PC-9 (cell line): ENCODE results near the gene ZNF428. TPM values are rescaled to one million over a fixed set of nuclear protein-coding genes. Genes with fewer than 3 reads are reported as not detected.

Experiments used
- BruUV-seq: library from RNA; stranded (reverse); fragments of 400-500 nt; replicated peaks from 2 replicates; lab custom pipeline; 2021; lab: Mats Ljungman, UMichigan
- CTCF ChIA-PET: fragments of 300-600 bp; sonication (Branson Sonifier 250); formaldehyde crosslinking; loops from one replicate; lab custom pipeline; 2022; ENCODE audit warnings: antibody characterized with exemption; lab: Charles Lee
- POLR2A ChIA-PET: fragments of 300-600 bp; sonication (Branson Sonifier 250); formaldehyde crosslinking; loops from one replicate; lab custom pipeline; 2022; ENCODE audit warnings: antibody characterized with exemption; ENCODE audit not compliant: unreplicated experiment; lab: Charles Lee
- DNase-seq, 2 experiments: peaks; one replicate each; pipeline versions ENCODE4 v3.0.0 to v3.0.0-alpha.2; 2015 to 2022; ENCODE audit warnings: mixed read lengths in 1 of 2
- H2AFZ ChIP-seq: fragments of 200-600 bp; sonication (generic); 2 replicates; pipeline ENCODE4 v1.8.1; 2017; ENCODE audit warnings: antibody characterized with exemption
- H3F3A ChIP-seq: fragments of 200-600 bp; sonication (generic); 2 replicates; pipeline ENCODE4 v1.8.1; 2017; ENCODE audit warnings: antibody characterized with exemption, mild to moderate bottlenecking, low read depth; ENCODE audit not compliant: insufficient read depth
- H3K27ac ChIP-seq: fragments of 200-600 bp; sonication (generic); 2 replicates; pipeline ENCODE4 v1.6.1; 2016; ENCODE audit warnings: mixed run types
- H3K27me3 ChIP-seq: fragments of 200-600 bp; sonication (generic); 2 replicates; pipeline ENCODE4 v1.6.1; 2016; ENCODE audit warnings: low read depth, mixed run types; ENCODE audit not compliant: insufficient read depth
- H3K36me3 ChIP-seq: fragments of 200-600 bp; sonication (generic); 2 replicates; pipeline ENCODE4 v1.6.1; 2016; ENCODE audit warnings: low read depth, mixed run types
- H3K4me1 ChIP-seq: fragments of 200-600 bp; sonication (generic); replicated peaks from 2 replicates; pipeline ENCODE4 v1.6.1; 2016; ENCODE audit warnings: mixed run types; ENCODE audit not compliant: insufficient read depth
- H3K4me2 ChIP-seq: fragments of 200-600 bp; sonication (generic); 2 replicates; pipeline ENCODE4 v1.6.1; 2017; ENCODE audit warnings: mixed run types
- H3K4me3 ChIP-seq: fragments of 200-600 bp; sonication (generic); 2 replicates; pipeline ENCODE4 v1.6.1; 2016; ENCODE audit warnings: mixed run types
- H3K79me2 ChIP-seq: fragments of 200-600 bp; sonication (generic); 2 replicates; pipeline ENCODE4 v1.6.1; 2017; ENCODE audit warnings: low read depth, mixed run types
- H3K9me2 ChIP-seq: fragments of 200-600 bp; sonication (generic); 2 replicates; pipeline ENCODE4 v1.8.1; 2017; ENCODE audit warnings: mild to moderate bottlenecking; ENCODE audit not compliant: insufficient read depth
- H3K9me3 ChIP-seq: fragments of 200-600 bp; sonication (generic); 2 replicates; pipeline ENCODE4 v1.8.1; 2016; ENCODE audit warnings: low read depth; ENCODE audit not compliant: insufficient read depth
- H4K20me1 ChIP-seq: fragments of 200-600 bp; sonication (generic); 2 replicates; pipeline ENCODE4 v1.8.1; 2017; ENCODE audit not compliant: insufficient read depth
- CTCF ChIP-seq: fragments of 200-600 bp; sonication (generic); conservative IDR thresholded peaks from 2 replicates; pipeline ENCODE4 v1.6.1; 2017; ENCODE audit warnings: mixed run types, antibody characterized with exemption, mild to moderate bottlenecking, moderate library complexity
- EZH2 ChIP-seq: fragments of 200-600 bp; sonication (generic); IDR thresholded peaks from 2 replicates; pipeline ENCODE4 v1.8.0; 2017; ENCODE audit warnings: antibody characterized with exemption, low read depth
- intact Hi-C: fragments of 100-400 bp; cut with micrococcal nuclease; formaldehyde crosslinking; loops from one replicate; pipeline ENCODE4 v1.10.0; 2022; ENCODE audit not compliant: unreplicated experiment
- total RNA-seq: library from RNA; stranded (reverse); gene quantifications from 2 replicates; pipeline ENCODE4 v1.2.3, GENCODE V29; 2021

The ZNF428 gene
- total RNA-seq, 1 experiment from 2014 or later = 46.6 TPM

GRCh38 chr19:43574424-43575155, 44.8 kb downstream of the ZNF428 start:
- Histone ChIP-seq H4K20me1 (no peaks in the 10 kb centered on the region), H3K36me3 (no peaks in the 10 kb centered on the region; the same call in 1 of the 2 replicates), H3K4me2 (peak overlapping the region; percentile 90), H3K27me3 (no peaks in the 10 kb centered on the region), H3K9me2 (no peaks in the 10 kb centered on the region), H3K4me1 (peaks cover 10% of the 10 kb centered on the region; the same call in 1 of the 2 replicates), H3F3A (no peaks in the 10 kb centered on the region), H2AFZ (peak overlapping the region; percentile 100), H3K79me2 (peaks cover 10% of the 10 kb centered on the region), H3K27ac (no peak overlapping the region), H3K4me3 (peak overlapping the region; percentile 94), H3K9me3 (no peaks in the 10 kb centered on the region)
- CTCF ChIA-PET = interaction anchor here (0.6 to 1.1 kb wide), 3 partner anchors 21 to 431 kb away, joined by 4 to 5 read pairs (median 4); partner anchors contain the start of genes IRGQ and ZNF576
- TF ChIP-seq CTCF = no peak
- intact Hi-C loops = loop anchor here (1.0 to 5.0 kb wide), 2 partner anchors 22 to 47 kb away; partner anchors contain the start of genes ETHE1, IRGQ and ZNF576
- BruUV-seq = TSS peak; percentile 27
- POLR2A ChIA-PET = no interaction called here
- DNase-seq = peak in 1 of 2 experiments; percentile 13

- Histone ChIP-seq H3K4me2 (no peak overlapping the region), H3F3A (no peaks in the 10 kb centered on the region), H3K27ac (no peak overlapping the region), H3K4me1 (peaks cover 10% of the 10 kb centered on the region; the same call in 1 of the 2 replicates), H3K4me3 (no peak overlapping the region), H3K9me3 (no peaks in the 10 kb centered on the region), H3K79me2 (peaks cover 10% of the 10 kb centered on the region), H4K20me1 (no peaks in the 10 kb centered on the region), H3K27me3 (no peaks in the 10 kb centered on the region), H2AFZ (no peak overlapping the region), H3K36me3 (no peaks in the 10 kb centered on the region; the same call in 1 of the 2 replicates), H3K9me2 (no peaks in the 10 kb centered on the region)
- DNase-seq = no peak
- ChIA-PET POLR2A (no interaction called here), CTCF (no interaction called here)
- intact Hi-C loops = no loop called here
- BruUV-seq = no TSS peak
- TF ChIP-seq EZH2 (no peak), CTCF (no peak)
Observed at GRCh38 chr19:43572171-43572588, 47.2 kb downstream of the ZNF428 start.

- POLR2A ChIA-PET = no interaction called here
- CTCF ChIA-PET = no interaction called here
- no TSS peak for BruUV-seq
Observed at GRCh38 chr19:43570174-43570791, 49.1 kb downstream of the ZNF428 start.

More at GRCh38 chr19:43570174-43570791, 49.1 kb downstream of the ZNF428 start:
- peaks cover 10% of the 10 kb centered on the region for H3K79me2 ChIP-seq
- TF ChIP-seq EZH2 (no peak), CTCF (no peak)
- no peaks in the 10 kb centered on the region for H3F3A ChIP-seq
- no peaks in the 10 kb centered on the region for H3K27me3 ChIP-seq
- no peak overlapping the region for H2AFZ ChIP-seq
- no peak overlapping the region for H3K4me3 ChIP-seq
- no peaks in the 10 kb centered on the region for H3K9me2 ChIP-seq
- no peak overlapping the region for H3K27ac ChIP-seq
- no peaks in the 10 kb centered on the region for H3K9me3 ChIP-seq
- H3K4me1 ChIP-seq = peaks cover 6% of the 10 kb centered on the region; the same call in 1 of the 2 replicates
- H4K20me1 ChIP-seq = no peaks in the 10 kb centered on the region; the same call in 1 of the 2 replicates
- intact Hi-C loops = no loop called here
- no peak overlapping the region for H3K4me2 ChIP-seq
- DNase-seq = peak; percentile 13 to 63
- H3K36me3 ChIP-seq = no peaks in the 10 kb centered on the region; the same call in 1 of the 2 replicates
